Stomach smooth muscle (tissue), 2 donors: ENCODE data around the gene PTPRG.

Experiments
- H3K27ac ChIP-seq: one replicate; pipeline ENCODE4 v1.7.0; 2013; ENCODE audit warnings: mild to moderate bottlenecking, low read length, inconsistent platforms
- H3K27me3 ChIP-seq, 2 donors: one replicate each; pipeline ENCODE4 v1.7.0; 2013; ENCODE audit warnings: low read length in 2 of 2; ENCODE audit not compliant: insufficient read depth in 2 of 2, control insufficient read depth in 1 of 2
- H3K36me3 ChIP-seq, 2 donors: one replicate each; pipeline ENCODE4 v1.7.0; 2013; ENCODE audit warnings: low read length in 2 of 2; ENCODE audit not compliant: control insufficient read depth in 2 of 2, insufficient read depth in 2 of 2
- H3K4me1 ChIP-seq: one replicate; pipeline ENCODE4 v1.7.0; 2013; ENCODE audit warnings: low read length; ENCODE audit not compliant: control insufficient read depth, insufficient read depth
- H3K4me3 ChIP-seq, 2 donors: one replicate each; pipeline ENCODE4 v1.7.0; 2013; ENCODE audit warnings: low read length in 2 of 2
- H3K9ac ChIP-seq, 2 donors: one replicate each; pipeline ENCODE4 v1.7.0; 2013; ENCODE audit warnings: low read length in 2 of 2, mild to moderate bottlenecking in 1 of 2
- H3K9me3 ChIP-seq, 2 donors: one replicate each; pipeline ENCODE4 v1.7.0; 2013; ENCODE audit warnings: low read length in 2 of 2; ENCODE audit not compliant: control insufficient read depth in 2 of 2
- donor health status: healthy.
- donor health status: Pancreatic carcinoma.

The PTPRG gene

DNA sequence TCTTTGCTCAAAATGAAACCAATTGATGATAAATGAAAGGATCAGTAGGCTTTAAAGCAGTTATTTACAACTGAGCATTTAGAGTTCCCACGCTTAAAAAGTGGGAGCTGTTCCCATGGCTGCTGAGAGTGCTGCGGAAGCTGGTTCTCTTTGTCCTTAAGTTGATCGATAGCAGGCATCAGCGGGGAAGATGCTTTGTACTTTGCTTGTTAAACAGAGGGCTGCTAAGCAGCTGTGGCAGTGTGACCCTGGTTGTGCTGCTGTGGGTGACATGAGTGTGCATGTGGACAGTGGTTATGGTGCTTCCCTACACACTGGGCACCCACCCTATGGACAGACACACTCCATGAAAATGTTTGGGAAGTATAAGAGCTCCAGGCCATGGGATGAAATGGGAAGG is 96.3 kb downstream of the PTPRG start:
- H3K9ac ChIP-seq: no peak overlapping the region
- H3K27ac ChIP-seq: no peak overlapping the region
- no peaks in the 10 kb centered on the region for H3K9me3 ChIP-seq
- no peaks in the 10 kb centered on the region for H3K27me3 ChIP-seq
- H3K4me3 ChIP-seq: no peak overlapping the region
- no peaks in the 10 kb centered on the region for H3K4me1 ChIP-seq
- no peaks in the 10 kb centered on the region for H3K36me3 ChIP-seq

DNA sequence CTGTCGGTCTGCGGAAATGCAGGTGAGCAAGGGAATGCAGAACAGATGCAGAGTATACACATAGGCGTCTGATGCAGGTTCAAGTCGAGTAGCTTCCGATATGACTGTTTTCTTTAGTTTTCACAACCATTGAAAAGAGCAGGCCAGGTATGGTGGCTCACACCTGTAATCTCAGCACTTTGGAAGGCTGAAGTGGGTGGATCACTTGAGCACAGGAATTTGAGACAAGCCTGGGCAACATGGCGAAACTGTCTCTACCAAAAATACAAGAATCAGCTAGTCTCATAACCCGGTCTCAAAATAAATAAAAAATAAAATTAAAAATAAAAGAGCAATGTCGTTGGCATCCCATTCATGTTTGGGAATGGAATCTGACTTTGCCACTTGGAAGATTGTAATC is 101.5 kb downstream of the PTPRG start:
- Histone ChIP-seq H3K36me3 (no peaks in the 10 kb centered on the region), H3K4me1 (peaks cover 14% of the 10 kb centered on the region), H3K4me3 (no peak overlapping the region), H3K9me3 (no peaks in the 10 kb centered on the region), H3K27me3 (no peaks in the 10 kb centered on the region), H3K9ac (no peak overlapping the region), H3K27ac (no peak overlapping the region)

- Histone ChIP-seq H3K36me3 (no peaks in the 10 kb centered on the region), H3K27ac (no peak overlapping the region), H3K9me3 (no peaks in the 10 kb centered on the region), H3K27me3 (no peaks in the 10 kb centered on the region), H3K4me3 (peak overlapping the region; percentile 53 to 67), H3K9ac (no peak overlapping the region), H3K4me1 (peaks cover 14% of the 10 kb centered on the region)
These were observed 102.2 kb downstream of the PTPRG start for GRCh38 chr3:61663356-61664104.

DNA sequence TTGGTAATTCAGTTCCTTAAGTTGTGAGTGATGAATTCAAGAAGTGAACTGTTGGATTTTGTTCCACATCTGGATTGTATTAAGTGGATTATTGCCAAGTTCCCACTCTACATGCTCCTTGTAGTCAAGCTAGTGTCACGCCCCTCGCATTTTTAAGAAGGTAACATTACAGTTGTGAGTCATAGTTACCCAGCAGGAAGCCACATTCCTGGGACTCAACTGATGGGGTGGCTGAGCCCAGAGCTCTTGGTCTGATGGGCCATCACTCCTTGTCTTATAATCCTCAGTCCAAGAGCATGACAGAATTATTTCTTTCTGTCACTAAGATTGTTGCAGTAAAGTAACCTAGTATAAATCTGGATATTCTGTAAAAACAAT is 102.7 kb downstream of the PTPRG start:
- no peaks in the 10 kb centered on the region for H3K9me3 ChIP-seq
- peak overlapping the region; percentile 53 to 67 for H3K4me3 ChIP-seq
- H3K9ac ChIP-seq: no peak overlapping the region
- no peaks in the 10 kb centered on the region for H3K27me3 ChIP-seq
- no peaks in the 10 kb centered on the region for H3K36me3 ChIP-seq
- peak overlapping the region; percentile 24 for H3K27ac ChIP-seq
- peaks cover 15% of the 10 kb centered on the region for H3K4me1 ChIP-seq

- Histone ChIP-seq H3K4me1 (peaks cover 21% of the 10 kb centered on the region), H3K27me3 (no peaks in the 10 kb centered on the region), H3K36me3 (no peaks in the 10 kb centered on the region), H3K4me3 (no peak overlapping the region), H3K27ac (no peak overlapping the region), H3K9me3 (no peaks in the 10 kb centered on the region), H3K9ac (no peak overlapping the region)
These were observed 103.8 kb downstream of the PTPRG start for GRCh38 chr3:61665121-61665520.

DNA sequence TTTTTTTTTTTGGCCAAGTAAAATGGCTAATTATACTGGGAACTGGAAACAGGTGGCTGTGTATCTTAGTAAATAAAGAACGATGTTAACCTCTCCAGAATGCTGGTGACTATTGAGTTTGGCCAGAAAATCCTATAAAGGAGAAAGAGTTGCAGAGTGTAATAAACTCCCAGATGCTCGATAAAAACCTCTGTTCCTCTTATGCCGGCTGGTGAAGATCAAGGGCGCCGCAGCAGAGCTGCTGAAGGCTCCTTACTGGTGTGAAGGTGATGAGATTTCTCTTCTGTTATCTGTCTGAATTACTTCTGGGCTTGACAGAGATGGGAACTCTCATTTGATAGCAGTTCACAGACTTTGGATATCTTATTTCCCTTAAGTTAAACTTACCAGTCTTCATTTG is 104.6 kb downstream of the PTPRG start:
- no peaks in the 10 kb centered on the region for H3K9me3 ChIP-seq
- H3K4me3 ChIP-seq: no peak overlapping the region
- H3K36me3 ChIP-seq: no peaks in the 10 kb centered on the region
- H3K9ac ChIP-seq: no peak overlapping the region
- peaks cover 21% of the 10 kb centered on the region for H3K4me1 ChIP-seq
- no peak overlapping the region for H3K27ac ChIP-seq
- H3K27me3 ChIP-seq: no peaks in the 10 kb centered on the region

DNA sequence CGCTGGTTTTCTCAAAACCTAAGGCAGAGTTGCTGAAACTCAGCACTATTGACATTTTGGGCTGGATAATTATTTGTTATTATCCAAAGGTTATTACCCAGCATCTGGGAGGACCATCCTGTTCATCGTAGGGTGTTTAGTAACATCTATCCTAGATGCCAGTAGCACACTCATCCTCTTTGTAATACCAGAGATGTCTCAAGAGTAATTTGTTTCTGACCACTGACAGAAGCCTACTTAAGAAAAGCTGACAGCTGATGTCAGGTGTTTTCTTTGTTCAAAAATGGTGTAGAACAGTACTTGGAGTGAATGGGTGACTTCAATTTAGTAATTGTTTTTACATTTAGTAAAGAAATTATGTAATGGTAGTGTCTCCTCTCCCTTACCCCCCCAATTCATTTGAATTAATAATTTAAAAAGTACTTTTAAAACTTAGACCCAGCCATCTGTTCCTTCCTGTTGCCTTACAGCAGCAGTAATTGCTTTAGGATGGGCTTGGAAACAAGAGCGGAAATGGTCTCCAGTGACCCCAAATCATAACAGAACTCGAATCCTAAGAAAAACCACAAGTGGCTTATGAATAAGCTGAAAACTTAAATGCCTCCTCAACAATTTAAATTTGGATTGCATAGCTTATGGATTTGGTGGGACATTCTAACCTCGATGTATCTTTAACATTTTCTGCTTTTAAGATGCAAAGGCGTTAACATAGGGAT is 105.4 kb downstream of the PTPRG start:
- no peak overlapping the region for H3K4me3 ChIP-seq
- no peak overlapping the region for H3K9ac ChIP-seq
- no peaks in the 10 kb centered on the region for H3K27me3 ChIP-seq
- no peak overlapping the region for H3K27ac ChIP-seq
- H3K4me1 ChIP-seq: peaks cover 21% of the 10 kb centered on the region
- H3K9me3 ChIP-seq: no peaks in the 10 kb centered on the region
- H3K36me3 ChIP-seq: no peaks in the 10 kb centered on the region

DNA sequence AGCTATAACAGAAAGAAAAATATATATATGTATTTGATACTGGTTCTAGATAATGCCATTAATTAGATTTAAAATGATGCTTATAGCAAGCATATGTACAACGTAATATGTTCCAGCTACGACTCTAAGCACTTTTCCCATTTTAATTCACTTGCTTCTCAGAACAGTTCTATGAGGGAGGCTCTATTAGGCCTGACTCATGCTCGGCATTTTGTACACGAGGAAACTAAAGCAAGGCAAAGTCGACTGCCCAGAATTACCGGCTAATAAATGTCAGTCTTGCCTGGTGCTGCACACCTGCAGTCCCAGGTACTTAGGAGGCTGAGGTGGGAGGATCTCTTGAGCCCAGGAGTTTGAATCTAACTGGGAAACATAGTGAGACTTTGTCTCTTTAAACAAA is 106.0 kb downstream of the PTPRG start:
- H3K36me3 ChIP-seq: no peaks in the 10 kb centered on the region
- no peaks in the 10 kb centered on the region for H3K27me3 ChIP-seq
- H3K9ac ChIP-seq: no peak overlapping the region
- H3K4me3 ChIP-seq: no peak overlapping the region
- no peaks in the 10 kb centered on the region for H3K9me3 ChIP-seq
- no peak overlapping the region for H3K27ac ChIP-seq
- peaks cover 21% of the 10 kb centered on the region for H3K4me1 ChIP-seq

DNA sequence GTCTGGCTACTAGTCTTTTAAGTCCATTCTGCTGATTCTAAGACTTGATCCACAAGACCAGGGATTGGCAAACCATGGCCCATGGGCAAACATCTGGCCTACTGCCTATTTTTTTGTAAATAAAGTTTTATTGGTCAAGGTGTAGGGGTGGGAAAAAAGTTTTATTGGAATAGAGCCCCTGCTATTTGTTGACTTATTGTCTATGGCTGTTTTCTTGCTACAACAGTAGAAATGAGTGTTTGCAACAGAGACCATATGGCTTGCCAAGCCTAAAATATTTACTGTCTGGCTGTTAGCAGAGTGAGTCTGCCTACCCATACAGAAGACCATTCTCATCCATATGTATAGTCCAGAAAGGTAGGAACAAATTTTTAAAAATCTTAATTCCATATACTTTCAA is 106.4 kb downstream of the PTPRG start:
- H3K4me3 ChIP-seq: no peak overlapping the region
- no peak overlapping the region for H3K27ac ChIP-seq
- H3K4me1 ChIP-seq: peaks cover 21% of the 10 kb centered on the region
- H3K27me3 ChIP-seq: no peaks in the 10 kb centered on the region
- H3K36me3 ChIP-seq: no peaks in the 10 kb centered on the region
- no peaks in the 10 kb centered on the region for H3K9me3 ChIP-seq
- H3K9ac ChIP-seq: no peak overlapping the region

- Histone ChIP-seq H3K36me3 (no peaks in the 10 kb centered on the region), H3K4me3 (no peak overlapping the region), H3K4me1 (peaks cover 21% of the 10 kb centered on the region), H3K27me3 (no peaks in the 10 kb centered on the region), H3K9ac (no peak overlapping the region), H3K9me3 (no peaks in the 10 kb centered on the region), H3K27ac (no peak overlapping the region)
These were observed 107.0 kb downstream of the PTPRG start for GRCh38 chr3:61668317-61668864.

DNA sequence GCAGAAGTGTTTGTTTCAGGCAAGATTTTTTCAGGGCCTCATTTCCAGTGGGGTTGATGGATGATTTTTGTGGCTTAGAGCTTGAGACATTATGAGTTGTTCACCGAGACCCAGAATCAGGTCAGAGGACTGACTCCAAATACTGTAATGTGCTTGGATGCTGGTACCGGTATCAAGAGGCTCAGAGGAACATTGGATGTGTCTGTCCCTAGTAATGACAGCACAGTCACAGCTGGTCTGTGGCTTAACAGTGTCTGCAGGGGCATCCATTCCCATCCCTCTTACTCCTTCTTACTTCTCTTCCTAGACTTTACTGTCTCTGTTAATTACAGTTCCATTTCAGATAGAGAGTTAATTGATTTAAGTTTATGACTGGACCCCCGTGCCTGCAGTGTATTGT is 107.8 kb downstream of the PTPRG start:
- Histone ChIP-seq H3K27me3 (no peaks in the 10 kb centered on the region), H3K27ac (no peak overlapping the region), H3K36me3 (no peaks in the 10 kb centered on the region), H3K9ac (no peak overlapping the region), H3K4me3 (no peak overlapping the region), H3K9me3 (no peaks in the 10 kb centered on the region), H3K4me1 (peaks cover 15% of the 10 kb centered on the region)
